ENCODE results near the gene KBTBD13.
A peak's percentile ranks its signal among the peaks of the same experiment; 100 is the strongest.

The KBTBD13 gene

GRCh38 chr15:65032801-65033537 is 43.6 kb upstream of the KBTBD13 start:
- peak; percentile 80 for TF ChIP-seq CTCF (IDR thresholded peaks at IDR 0.05; ENCODE audit: low read length, missing control alignments)
- peak; percentile 74 for DNase-seq (ENCODE audit: low read depth)
- H3K4me3 ChIP-seq (replicated peaks; ENCODE audit: low read depth, low read length), result no peak overlapping the region

- peak; percentile 67 for TF ChIP-seq CTCF (IDR thresholded peaks at IDR 0.05; ENCODE audit: low read length, missing control alignments)
- DNase-seq (ENCODE audit: low read depth), result peak; percentile 63
- no peak overlapping the region for H3K4me3 ChIP-seq (replicated peaks; ENCODE audit: low read depth, low read length)
Measured at GRCh38 chr15:65033659-65034269, 42.8 kb upstream of the KBTBD13 start.

- no peak for DNase-seq (ENCODE audit: low read depth)
- no peak overlapping the region for H3K4me3 ChIP-seq (replicated peaks; ENCODE audit: low read depth, low read length)
- no peak for TF ChIP-seq CTCF (IDR thresholded peaks at IDR 0.05; ENCODE audit: low read length, missing control alignments)
Measured at GRCh38 chr15:65034719-65035118, 41.8 kb upstream of the KBTBD13 start.

GRCh38 chr15:65037309-65037708 is 39.2 kb upstream of the KBTBD13 start:
- no peak overlapping the region for H3K4me3 ChIP-seq (replicated peaks; ENCODE audit: low read depth, low read length)
- TF ChIP-seq CTCF (IDR thresholded peaks at IDR 0.05; ENCODE audit: low read length, missing control alignments), result no peak
- no peak for DNase-seq (ENCODE audit: low read depth)

- no peak overlapping the region for H3K4me3 ChIP-seq (replicated peaks; ENCODE audit: low read depth, low read length)
- no peak for TF ChIP-seq CTCF (IDR thresholded peaks at IDR 0.05; ENCODE audit: low read length, missing control alignments)
- DNase-seq (ENCODE audit: low read depth), result no peak
Measured at GRCh38 chr15:65038428-65038827, 38.1 kb upstream of the KBTBD13 start.

- no peak for DNase-seq (ENCODE audit: low read depth)
- no peak for TF ChIP-seq CTCF (IDR thresholded peaks at IDR 0.05; ENCODE audit: low read length, missing control alignments)
- H3K4me3 ChIP-seq (replicated peaks; ENCODE audit: low read depth, low read length), result no peak overlapping the region
Measured at GRCh38 chr15:65038836-65039235, 37.7 kb upstream of the KBTBD13 start.

GRCh38 chr15:65040461-65040860 is 36.1 kb upstream of the KBTBD13 start:
- TF ChIP-seq CTCF (IDR thresholded peaks at IDR 0.05; ENCODE audit: low read length, missing control alignments), result no peak
- no peak overlapping the region for H3K4me3 ChIP-seq (replicated peaks; ENCODE audit: low read depth, low read length)
- DNase-seq (ENCODE audit: low read depth), result no peak

Data from fibroblast of pulmonary artery (primary cell).